ENCODE measurements around the gene MUC6. TPM values are rescaled to one million over a fixed set of nuclear protein-coding genes. Genes with fewer than 3 reads are reported as not detected.

MUC6 gene
- total RNA-seq, 4 donors from 2014 or later, result not detected

DNA sequence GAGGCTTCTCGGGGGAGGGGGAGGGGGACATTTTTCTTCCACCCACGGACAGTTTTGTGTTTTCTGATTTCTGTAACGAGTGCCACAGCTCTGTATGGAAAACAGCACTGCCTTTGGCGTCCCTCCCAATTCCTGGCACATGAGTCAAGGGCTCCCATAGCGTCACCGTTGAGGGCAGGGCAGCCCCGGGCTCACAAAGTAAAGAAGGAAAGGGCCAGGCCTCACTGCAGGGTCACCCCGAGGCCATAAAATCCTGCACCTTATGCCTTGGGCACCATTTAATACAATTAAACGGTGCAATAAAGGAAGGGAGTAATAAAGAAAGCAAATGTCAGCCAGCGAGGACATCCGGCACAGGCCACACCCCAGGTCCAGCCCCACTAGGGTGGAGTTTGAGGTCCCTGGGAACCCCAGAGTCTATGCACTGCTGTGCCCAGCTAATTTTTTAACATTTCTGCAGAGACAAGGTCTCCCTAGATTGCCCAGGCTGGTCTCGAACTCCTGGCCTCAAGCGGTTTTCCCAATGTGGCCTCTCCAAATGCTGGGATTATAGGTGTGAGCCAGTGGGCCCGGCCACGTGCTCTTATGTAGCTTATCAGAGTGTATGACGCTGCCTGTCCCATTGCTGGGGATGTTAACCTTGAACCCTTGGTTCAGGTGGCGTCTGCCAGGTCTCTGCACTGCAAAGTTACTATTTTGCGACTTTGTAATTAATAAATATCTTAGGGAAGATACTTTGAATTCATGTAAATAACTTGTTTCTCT is 24.5 kb upstream of the MUC6 start:
- H3K9me3 ChIP-seq, result no peaks in the 10 kb centered on the region
- peaks cover 0 to 14% (median 9%) of the 10 kb centered on the region in 3 donors for H3K27me3 ChIP-seq
- H3K4me1 ChIP-seq, result no peaks in the 10 kb centered on the region
- no peak for DNase-seq
- no peaks in the 10 kb centered on the region for H3K36me3 ChIP-seq
- TF ChIP-seq POLR2A (IDR thresholded peaks at IDR 0.05) (no peak), CTCF (IDR thresholded peaks at IDR 0.05 in 4 of 5, conservative IDR thresholded peaks at IDR 0.05 in 1 of 5) (no peak)
- intact Hi-C loops (cut with DNase I; ENCODE audit: low total_unique reads) (no loop called here), in situ Hi-C loops (cut with MboI; ENCODE audit: low sequenced_read_pairs in 4 of 4) (no loop called here)
- no peak overlapping the region for H3K27ac ChIP-seq
- ATAC-seq, result no peak
- no peak overlapping the region for H3K4me3 ChIP-seq

DNA sequence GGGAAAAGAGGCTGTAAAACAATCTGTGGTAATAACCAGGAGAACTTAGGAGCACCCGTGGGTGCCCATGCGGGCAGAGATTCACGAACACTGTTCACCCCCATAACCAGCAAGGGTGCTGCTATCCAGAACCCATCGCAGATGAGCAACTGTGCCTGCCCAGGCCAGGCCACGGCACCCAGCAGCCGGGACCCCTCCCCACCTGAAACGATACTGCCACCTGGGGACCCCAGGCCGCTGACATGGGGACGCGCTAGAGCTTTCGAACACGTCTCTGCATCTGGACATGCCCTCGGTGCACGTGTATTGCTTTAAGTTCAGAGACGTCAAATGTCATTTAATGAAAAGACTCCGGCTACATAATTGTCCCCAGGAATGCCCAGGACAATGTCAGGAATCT is 23.9 kb upstream of the MUC6 start:
- TF ChIP-seq POLR2A (IDR thresholded peaks at IDR 0.05) (no peak), CTCF (IDR thresholded peaks at IDR 0.05 in 4 of 5, conservative IDR thresholded peaks at IDR 0.05 in 1 of 5) (no peak)
- in situ Hi-C loops (cut with MboI; ENCODE audit: low sequenced_read_pairs in 4 of 4) (no loop called here), intact Hi-C loops (cut with DNase I; ENCODE audit: low total_unique reads) (no loop called here)
- Histone ChIP-seq H3K27me3 (peaks cover 0 to 12% (median 11%) of the 10 kb centered on the region in 3 donors), H3K4me3 (no peak overlapping the region), H3K36me3 (no peaks in the 10 kb centered on the region), H3K9me3 (no peaks in the 10 kb centered on the region), H3K4me1 (no peaks in the 10 kb centered on the region), H3K27ac (no peak overlapping the region)
- ATAC-seq (no peak), DNase-seq (no peak)

DNA sequence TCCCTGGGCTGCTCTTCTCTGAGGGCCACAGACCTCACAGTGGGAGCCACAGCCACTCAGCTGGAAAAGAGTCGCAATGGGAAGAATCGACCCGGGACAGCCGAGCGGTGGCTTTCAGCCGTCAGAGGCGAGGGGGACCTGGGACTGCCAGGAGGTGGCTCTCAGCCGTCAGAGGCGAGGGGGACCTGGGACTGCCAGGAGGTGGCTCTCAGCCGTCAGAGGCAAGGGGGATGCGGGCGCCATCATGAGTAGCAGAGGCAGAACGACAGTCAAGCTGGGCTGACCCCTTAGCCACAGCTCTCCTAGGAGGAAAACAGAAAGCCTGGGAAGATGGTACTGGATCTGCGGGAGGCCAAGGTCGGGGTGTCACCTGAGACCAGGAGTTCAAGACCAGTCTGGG is 23.2 kb upstream of the MUC6 start:
- ATAC-seq (no peak), DNase-seq (no peak)
- no peak overlapping the region for H3K27ac ChIP-seq
- intact Hi-C loops (cut with DNase I; ENCODE audit: low total_unique reads), result no loop called here
- H3K4me3 ChIP-seq, result no peak overlapping the region
- no peaks in the 10 kb centered on the region for H3K9me3 ChIP-seq
- TF ChIP-seq POLR2A (IDR thresholded peaks at IDR 0.05) (no peak), CTCF (IDR thresholded peaks at IDR 0.05 in 4 of 5, conservative IDR thresholded peaks at IDR 0.05 in 1 of 5) (no peak)
- H3K36me3 ChIP-seq, result no peaks in the 10 kb centered on the region
- H3K27me3 ChIP-seq, result peaks cover under 1 to 13% (median 12%) of the 10 kb centered on the region in 3 donors
- H3K4me1 ChIP-seq, result no peaks in the 10 kb centered on the region
- in situ Hi-C loops (cut with MboI; ENCODE audit: low sequenced_read_pairs in 4 of 4), result no loop called here

DNA sequence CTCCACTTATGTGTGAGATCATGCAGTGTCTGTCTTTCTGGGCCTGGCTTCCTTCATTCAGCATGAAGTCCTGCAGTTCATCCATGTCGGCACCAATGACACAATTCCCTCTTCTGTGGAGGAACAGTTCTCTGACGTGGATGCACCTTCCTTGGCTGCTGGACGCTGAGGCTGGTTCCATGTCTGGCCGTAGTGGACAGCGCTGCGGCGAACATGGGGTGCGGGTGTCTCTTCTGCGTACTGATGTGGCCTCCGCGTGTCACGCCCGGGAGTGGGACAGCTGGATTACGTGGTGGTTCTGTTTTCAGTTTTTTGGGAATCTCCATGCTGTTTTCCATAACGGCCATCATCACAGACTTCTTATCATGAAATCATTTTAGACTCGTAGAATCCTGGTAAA is 21.3 kb upstream of the MUC6 start:
- Histone ChIP-seq H3K36me3 (no peaks in the 10 kb centered on the region), H3K9me3 (no peaks in the 10 kb centered on the region), H3K4me3 (no peak overlapping the region), H3K4me1 (no peaks in the 10 kb centered on the region), H3K27ac (no peak overlapping the region), H3K27me3 (peaks cover 20 to 27% (median 26%) of the 10 kb centered on the region in 3 donors)
- TF ChIP-seq CTCF (IDR thresholded peaks at IDR 0.05 in 4 of 5, conservative IDR thresholded peaks at IDR 0.05 in 1 of 5), result no peak
- no peak for TF ChIP-seq POLR2A (IDR thresholded peaks at IDR 0.05)
- no peak for DNase-seq
- intact Hi-C loops (cut with DNase I; ENCODE audit: low total_unique reads), result no loop called here
- no peak for ATAC-seq
- in situ Hi-C loops (cut with MboI; ENCODE audit: low sequenced_read_pairs in 4 of 4), result no loop called here
